ENCODE results near the gene CRYGN. TPM values are rescaled to one million over a fixed set of nuclear protein-coding genes. Genes with fewer than 3 reads are reported as not detected.

Gene CRYGN
- polyA plus RNA-seq, 4 donors: 1.9 to 4.4 (median 3.1) TPM

DNA sequence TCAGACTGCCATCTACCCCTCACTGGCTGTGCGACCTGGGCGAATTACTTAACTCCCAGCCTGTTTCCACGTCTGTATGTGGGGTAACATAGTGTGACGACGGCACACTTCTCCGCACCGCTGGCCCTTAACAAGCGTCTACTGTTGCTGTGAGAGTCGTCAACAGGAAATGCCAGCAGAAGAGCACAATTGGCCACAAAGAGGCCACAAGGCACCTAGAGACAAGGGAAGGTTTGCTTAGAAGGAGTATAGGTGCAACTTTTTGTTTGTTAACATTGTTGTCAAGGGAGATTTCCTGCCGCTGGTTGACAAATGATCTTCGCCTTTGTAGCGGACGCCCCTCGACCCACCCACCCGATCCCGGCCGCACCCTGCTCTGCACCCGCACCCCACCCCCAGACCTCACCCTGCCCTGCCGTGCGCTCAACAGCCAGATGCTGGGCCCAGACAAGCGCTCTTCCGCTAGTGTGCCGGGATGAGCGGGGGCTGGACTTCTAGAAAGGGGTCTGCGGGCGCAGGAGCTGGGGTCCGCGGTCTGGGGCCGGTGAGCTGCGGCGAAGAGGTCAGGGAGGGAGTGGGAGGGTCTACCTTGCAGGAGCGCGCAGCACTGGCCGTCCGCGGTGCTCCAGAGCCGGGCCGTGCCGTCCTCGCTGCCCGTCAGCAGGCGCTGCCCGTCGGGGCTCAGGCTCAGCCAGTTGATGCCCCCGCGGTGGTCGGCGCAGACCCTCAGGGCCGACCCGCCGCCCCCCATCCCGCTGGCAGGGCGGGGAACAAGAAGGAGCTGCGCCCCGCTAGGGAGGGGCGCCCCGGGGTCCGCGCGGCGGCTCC is 30.9 kb downstream of the CRYGN start:
- DNase-seq (ENCODE audit: low read depth in 4 of 4, low spot score in 2 of 4): no peak

- DNase-seq (ENCODE audit: low read depth in 4 of 4, low spot score in 2 of 4): no peak
These were observed 31.5 kb downstream of the CRYGN start for GRCh38 chr7:151408498-151408838.

DNA sequence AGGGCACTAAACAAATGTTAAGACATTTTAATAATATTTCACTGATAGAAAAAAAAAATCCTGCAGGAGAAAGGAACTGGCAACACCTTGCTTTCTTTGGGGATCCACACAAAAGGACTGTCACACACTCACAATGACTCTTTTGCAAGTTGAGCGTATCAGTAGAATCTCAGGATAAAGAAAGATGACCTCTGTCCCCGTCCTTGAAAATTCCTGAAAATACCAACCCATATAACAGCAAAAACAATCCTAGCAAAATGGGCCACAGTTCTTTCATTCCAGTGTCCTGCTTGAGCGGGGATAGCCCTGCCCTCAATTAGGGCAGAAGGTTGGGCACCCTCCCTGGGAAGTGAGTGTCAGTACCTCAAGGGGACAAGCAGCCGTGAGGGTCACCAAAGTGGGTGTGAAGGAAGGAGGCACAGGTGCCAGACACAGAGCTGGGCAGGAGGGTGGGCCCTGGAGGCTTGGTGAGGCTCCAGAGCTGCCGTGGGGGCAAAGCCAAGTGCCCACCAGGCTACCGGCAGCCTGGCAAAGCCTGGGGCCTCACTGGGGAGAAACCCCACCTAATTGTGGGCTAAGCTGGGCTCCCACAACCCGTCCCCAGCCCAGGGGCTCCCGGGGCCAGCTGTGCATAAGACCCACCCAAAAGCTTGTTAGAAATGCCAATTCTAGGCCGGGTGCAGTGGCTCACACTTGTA is 32.9 kb downstream of the CRYGN start:
- DNase-seq (ENCODE audit: low read depth in 4 of 4, low spot score in 2 of 4): no peak

DNA sequence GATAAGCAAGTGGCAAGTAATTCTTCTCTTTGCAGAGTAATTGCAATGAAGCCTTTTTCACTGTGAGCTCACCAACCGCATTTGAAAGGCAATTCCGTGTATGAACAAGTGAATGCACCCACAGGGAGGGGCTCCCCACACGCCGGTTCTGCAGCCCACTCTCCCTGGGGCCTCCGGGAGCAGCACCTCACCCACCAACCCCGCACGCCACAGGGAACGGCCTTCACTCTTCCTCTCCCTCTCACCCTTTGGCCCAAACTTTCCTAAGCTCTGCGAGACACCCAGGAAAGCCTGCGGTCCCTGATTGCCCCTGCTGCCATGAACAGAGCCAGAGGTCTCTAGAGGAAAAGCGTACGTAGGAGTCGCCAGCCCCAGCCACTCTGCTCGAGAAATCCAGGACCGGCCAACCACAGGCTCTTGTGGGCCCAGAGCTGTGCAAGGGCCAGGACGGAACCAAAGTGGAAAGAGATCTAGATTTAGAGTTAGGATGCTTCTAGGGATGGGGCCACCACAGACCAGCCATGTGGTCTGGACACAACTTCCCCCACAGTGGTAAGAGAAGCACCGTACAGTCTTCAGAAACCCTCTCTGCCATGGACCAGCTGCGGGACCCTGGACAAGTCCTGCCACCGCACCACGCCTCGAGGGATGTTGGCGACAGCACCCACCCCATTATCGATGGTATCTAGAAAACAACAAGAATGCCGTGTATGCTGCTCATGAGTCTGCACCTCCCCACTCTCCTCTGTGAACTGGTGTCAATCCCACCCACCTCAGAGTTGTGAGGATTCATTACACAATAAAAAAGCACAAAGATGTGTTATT is 33.7 kb downstream of the CRYGN start:
- DNase-seq (ENCODE audit: low read depth in 4 of 4, low spot score in 2 of 4): no peak

GRCh38 chr7:151405588-151405987 is 34.4 kb downstream of the CRYGN start:
- DNase-seq (ENCODE audit: low read depth in 4 of 4, low spot score in 2 of 4): no peak

GRCh38 chr7:151405056-151405455 is 34.9 kb downstream of the CRYGN start:
- DNase-seq (ENCODE audit: low read depth in 4 of 4, low spot score in 2 of 4): no peak

DNA sequence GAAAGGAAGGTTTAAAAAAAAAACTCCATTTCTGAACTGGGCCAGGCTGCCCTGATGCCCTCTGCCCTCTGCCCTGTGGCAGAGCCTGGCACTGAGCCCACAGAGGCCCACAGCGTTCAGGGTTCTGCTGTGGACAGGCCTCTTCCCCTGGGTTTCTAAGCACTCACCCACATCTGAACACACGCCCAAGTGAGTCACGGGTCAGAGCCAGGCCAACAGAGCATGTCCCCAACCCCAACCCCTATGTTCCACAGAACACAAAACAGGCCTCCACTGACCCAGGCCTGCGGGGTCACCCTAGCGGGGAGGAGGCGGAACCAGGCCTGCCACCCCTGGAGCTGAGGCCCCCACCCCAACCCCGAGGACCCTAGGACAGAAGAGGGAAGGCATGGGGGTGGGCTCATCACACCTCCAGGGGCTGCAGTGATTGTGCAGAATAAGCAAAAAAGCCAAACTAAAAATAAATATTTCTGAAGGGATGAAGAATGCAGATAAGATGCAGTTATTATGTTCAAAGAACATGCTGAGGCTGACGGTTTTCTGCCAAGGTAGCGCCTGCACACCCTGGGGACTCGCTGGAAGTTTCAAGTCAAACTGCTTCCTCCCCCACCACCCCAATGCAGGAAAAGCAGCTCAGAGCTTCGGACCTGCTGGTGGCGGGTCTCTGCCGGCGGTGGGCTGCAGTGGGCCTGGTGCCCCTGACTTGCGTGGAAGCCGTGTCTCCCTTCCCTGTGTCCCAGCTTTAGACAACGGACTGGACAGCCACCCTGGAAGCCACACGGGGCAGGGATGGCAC is 35.5 kb downstream of the CRYGN start:
- DNase-seq (ENCODE audit: low read depth in 4 of 4, low spot score in 2 of 4): no peak

DNA sequence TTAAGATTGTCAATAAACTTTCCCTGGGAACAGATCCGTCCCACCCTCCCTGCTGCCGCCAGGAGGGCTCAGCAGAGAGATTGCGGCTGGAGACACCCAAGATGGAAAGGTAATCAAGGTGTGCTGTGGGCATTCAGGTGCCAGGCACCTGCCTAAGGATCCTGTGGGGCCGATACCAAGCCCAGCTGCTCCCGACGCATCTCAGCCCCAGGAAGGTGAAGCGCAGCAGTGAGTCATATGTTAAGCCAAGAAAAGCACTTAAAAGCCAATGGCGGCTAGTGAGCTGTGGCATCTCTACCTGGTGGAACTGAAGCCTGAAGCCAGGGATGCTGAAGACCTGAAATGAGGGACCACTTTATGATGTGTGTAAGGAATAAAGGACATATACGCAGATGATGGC is 36.2 kb downstream of the CRYGN start:
- no peak for DNase-seq (ENCODE audit: low read depth in 4 of 4, low spot score in 2 of 4)

- no peak for DNase-seq (ENCODE audit: low read depth in 4 of 4, low spot score in 2 of 4)
These were observed 37.7 kb downstream of the CRYGN start for GRCh38 chr7:151402029-151402835.

GRCh38 chr7:151400626-151401315 is 39.2 kb downstream of the CRYGN start:
- DNase-seq (ENCODE audit: low read depth in 4 of 4, low spot score in 2 of 4): no peak

GRCh38 chr7:151399906-151400305 is 40.0 kb downstream of the CRYGN start:
- DNase-seq (ENCODE audit: low read depth in 4 of 4, low spot score in 2 of 4): no peak

- no peak for DNase-seq (ENCODE audit: low read depth in 4 of 4, low spot score in 2 of 4)
These were observed 40.7 kb downstream of the CRYGN start for GRCh38 chr7:151399305-151399601.

- no peak for DNase-seq (ENCODE audit: low read depth in 4 of 4, low spot score in 2 of 4)
These were observed 41.3 kb downstream of the CRYGN start for GRCh38 chr7:151398446-151399304.

DNA sequence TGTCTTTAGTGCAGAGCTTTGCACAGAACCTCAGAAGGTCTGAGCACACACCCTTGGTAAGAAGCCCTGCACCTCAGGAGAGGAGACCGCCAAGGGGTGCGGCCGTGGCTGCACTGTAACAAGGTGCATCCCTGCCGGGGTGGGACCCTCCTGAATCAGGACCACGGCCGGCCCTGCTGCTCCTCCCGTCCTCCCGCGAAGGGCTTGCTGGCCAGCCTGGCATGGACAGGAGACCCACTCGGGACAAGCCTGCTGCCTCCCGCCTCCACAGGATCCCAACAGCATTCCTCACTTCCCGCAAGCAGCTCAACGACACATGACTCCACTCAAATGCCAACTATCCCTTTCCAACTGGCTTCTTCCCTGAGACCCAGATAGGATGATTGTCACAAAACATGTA is 42.9 kb downstream of the CRYGN start:
- DNase-seq (ENCODE audit: low read depth in 4 of 4, low spot score in 2 of 4): no peak

DNA sequence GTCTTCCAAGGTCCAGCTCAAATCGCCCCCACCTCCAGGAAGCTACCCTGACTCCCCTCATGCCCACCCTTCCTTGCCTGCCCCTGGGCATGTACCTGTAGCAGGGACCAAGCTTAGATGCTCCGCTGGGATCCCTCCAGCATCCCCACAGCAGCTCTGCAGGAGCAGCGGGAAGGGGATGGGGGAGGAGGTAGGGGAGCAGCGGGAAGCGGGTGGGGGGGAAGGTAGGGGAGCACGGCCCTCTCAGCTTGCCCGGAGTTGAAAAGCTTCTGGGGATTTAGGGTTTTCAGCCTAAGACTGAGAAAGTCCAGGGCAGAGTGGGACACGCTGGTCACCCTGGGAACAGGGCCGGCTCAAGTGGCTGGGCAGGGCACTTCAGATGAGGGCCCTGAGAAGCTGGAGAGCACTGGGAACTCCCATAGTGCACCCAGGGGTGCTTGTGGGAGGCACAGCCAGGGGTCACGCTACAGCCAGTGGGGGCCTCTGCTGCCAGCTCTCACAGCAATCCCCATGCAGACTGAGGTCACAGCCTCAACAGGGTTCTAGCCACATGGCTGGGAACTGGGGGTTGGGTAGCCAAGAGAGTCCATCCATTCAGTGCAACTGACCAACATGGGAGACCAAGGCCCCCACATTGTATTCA is 43.5 kb downstream of the CRYGN start:
- no peak for DNase-seq (ENCODE audit: low read depth in 4 of 4, low spot score in 2 of 4)

GRCh38 chr7:151395036-151395367 is 44.9 kb downstream of the CRYGN start:
- DNase-seq (ENCODE audit: low read depth in 4 of 4, low spot score in 2 of 4): no peak

DNA sequence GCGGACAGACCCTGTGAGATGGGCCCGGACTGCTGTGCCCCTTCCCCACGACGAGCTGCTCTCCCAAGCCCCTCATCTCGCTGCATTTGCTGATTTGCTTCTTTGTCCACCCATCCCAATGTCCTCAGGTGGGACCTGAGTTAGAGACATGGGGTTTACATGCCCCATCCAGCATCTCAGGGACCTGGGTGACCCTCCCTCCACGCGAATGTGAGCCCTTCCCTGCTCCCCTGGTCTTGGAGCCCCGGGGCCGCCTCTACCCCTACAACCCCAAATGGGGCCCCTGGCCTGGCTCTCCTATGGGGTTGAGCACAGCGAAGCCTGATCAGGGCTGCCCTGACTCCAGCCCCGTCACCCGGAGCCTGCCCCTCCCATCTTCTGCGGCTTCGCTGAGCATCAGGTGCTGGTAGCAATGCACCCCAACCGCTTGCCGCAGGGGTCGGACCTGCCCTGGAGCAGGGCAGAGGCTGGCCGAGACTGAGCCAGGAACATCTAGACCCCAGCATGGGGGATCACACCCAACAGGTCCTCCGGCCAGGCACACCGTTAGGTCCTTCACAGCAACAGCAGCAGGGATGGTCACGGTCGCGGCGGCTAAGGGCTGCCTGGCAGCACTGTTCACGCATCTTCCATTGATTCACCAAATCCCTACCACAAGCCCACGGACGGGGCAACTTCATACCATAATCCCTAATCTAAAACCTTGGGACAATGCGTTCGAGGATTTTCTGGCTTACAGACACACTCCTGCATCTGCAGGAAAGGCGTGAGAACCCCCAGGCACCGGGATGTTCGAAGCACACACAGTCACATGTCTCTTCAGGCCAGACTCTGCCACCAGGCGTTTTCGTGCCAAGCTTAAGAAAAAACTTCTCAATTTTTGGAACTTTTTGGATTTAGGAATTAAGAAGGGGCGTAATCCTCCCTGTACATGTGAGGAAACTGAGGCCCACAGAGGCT is 45.6 kb downstream of the CRYGN start:
- DNase-seq (ENCODE audit: low read depth in 4 of 4, low spot score in 2 of 4): no peak
